Parathyroid adenoma (tissue), 2 donors: ENCODE data around the gene PHACTR2.
"Not testable (repeated sequence)": the region's sequence is repeated elsewhere in the genome, so short reads cannot be mapped to it uniquely, and the experiment has no call there.

Experiments
- H2AFZ ChIP-seq: fragments of 300-600 bp; sonication (generic); one replicate; pipeline ENCODE4 v1.7.0; 2017; ENCODE audit warnings: antibody characterized with exemption, mild to moderate bottlenecking
- H3K27ac ChIP-seq: fragments of 300-600 bp; sonication (generic); one replicate; pipeline ENCODE4 v1.7.0; 2017
- H3K27me3 ChIP-seq: fragments of 300-600 bp; sonication (generic); one replicate; pipeline ENCODE4 v1.7.0; 2017; ENCODE audit warnings: low read length; ENCODE audit not compliant: control insufficient read depth, insufficient read depth
- H3K36me3 ChIP-seq: fragments of 300-600 bp; sonication (generic); one replicate; pipeline ENCODE4 v1.7.0; 2017; ENCODE audit warnings: low read length; ENCODE audit not compliant: control insufficient read depth, insufficient read depth
- H3K4me1 ChIP-seq: fragments of 300-600 bp; sonication (generic); one replicate; pipeline ENCODE4 v1.7.0; 2017; ENCODE audit warnings: control low read depth
- H3K4me2 ChIP-seq: fragments of 300-600 bp; sonication (generic); one replicate; pipeline ENCODE4 v1.7.0; 2017; ENCODE audit warnings: low read length
- H3K4me3 ChIP-seq: fragments of 300-600 bp; sonication (generic); one replicate; pipeline ENCODE4 v1.7.0; 2017; ENCODE audit warnings: low read depth, low read length
- H3K79me2 ChIP-seq: fragments of 300-600 bp; sonication (generic); one replicate; pipeline ENCODE4 v1.7.0; 2017; ENCODE audit warnings: control low read depth
- H3K9ac ChIP-seq: fragments of 300-600 bp; sonication (generic); one replicate; pipeline ENCODE4 v1.7.0; 2017; ENCODE audit warnings: mild to moderate bottlenecking
- H3K9me3 ChIP-seq: fragments of 300-600 bp; sonication (generic); one replicate; pipeline ENCODE4 v1.7.0; 2017; ENCODE audit warnings: low read length; ENCODE audit not compliant: control insufficient read depth
- CTCF ChIP-seq: fragments of 300-600 bp; sonication (generic); IDR thresholded peaks from one replicate; pipeline ENCODE4 v1.7.0; 2017; ENCODE audit warnings: antibody characterized with exemption, mild to moderate bottlenecking
- donor health status: primary hyperparathyroidism.

Gene PHACTR2

GRCh38 chr6:143677891-143678791, at the start of gene PHACTR2:
Gene PHACTR2, plus strand, starts transcription at chr6:143677965. Its CDS starts 199 bp downstream, at chr6:143678164.
- Histone ChIP-seq H3K4me1 (peaks cover 7% of the 10 kb centered on the region), H3K4me3 (peak within 1 kb of the TSS; percentile 60), H3K9ac (no peak within 1 kb of the TSS)

DNA sequence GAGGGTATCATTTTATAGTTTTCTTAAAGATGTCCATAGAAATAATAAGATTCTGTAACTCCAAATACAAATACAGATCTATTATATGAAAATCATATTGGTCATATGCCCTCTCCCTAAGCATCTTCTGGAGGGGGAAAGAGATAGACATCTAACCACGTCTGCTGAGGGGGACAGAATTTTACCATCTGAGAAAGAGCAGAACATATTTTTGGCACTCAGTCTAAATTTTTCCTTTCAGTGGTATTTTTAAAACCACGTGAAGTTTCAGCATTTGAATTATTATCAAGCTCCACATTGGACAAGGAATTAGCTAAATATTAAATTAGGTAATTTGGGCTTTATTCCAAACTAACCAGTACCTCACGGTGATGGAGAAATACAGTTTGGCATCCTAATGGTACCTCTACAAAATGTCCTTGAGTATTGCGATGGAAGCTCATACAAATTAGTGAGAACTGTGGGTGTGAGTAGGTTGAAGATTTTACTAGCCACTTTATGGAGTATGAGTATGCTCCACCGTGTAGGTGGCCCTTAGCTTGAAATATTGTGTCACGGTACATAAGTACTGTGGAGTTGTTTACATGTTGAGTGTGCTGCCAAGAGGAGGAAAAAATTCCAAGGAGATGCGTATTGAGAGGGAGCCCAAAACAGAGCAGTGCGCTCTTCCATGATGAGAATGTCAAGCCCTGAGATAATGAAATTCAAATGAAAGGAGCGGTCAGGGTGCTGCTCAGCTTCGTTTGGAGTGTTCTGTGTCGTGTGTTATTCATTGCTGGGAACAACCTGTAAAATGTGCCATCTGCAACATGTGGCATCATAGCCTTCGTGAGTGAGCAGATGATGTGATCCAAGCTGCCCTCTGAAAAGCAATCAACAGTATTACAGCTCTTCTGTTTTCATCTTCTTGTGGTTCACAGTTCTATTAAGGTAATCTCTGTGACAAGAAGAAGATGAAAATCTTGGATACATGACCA, 48.4 kb upstream of the PHACTR2 start:
- H3K4me2 ChIP-seq: no peak overlapping the region
- peaks cover 45% of the 10 kb centered on the region for H3K79me2 ChIP-seq
- no peaks in the 10 kb centered on the region for H3K27me3 ChIP-seq
- H3K4me1 ChIP-seq: peaks cover 2% of the 10 kb centered on the region
- no peaks in the 10 kb centered on the region for H3K36me3 ChIP-seq
- H3K9me3 ChIP-seq: no peaks in the 10 kb centered on the region
- H2AFZ ChIP-seq: no peak overlapping the region
- H3K4me3 ChIP-seq: no peak overlapping the region
- H3K9ac ChIP-seq: no peak overlapping the region
- H3K27ac ChIP-seq: no peak overlapping the region
- TF ChIP-seq CTCF: no peak

More at GRCh38 chr6:143677891-143678791, at the start of gene PHACTR2:
- no peaks in the 10 kb centered on the region for H3K9me3 ChIP-seq
- no peak for TF ChIP-seq CTCF
- no peaks in the 10 kb centered on the region for H3K27me3 ChIP-seq
- peak within 1 kb of the TSS; percentile 63 for H3K27ac ChIP-seq
- H2AFZ ChIP-seq: peak within 1 kb of the TSS; percentile 9
- no peaks in the 10 kb centered on the region for H3K36me3 ChIP-seq
- peak within 1 kb of the TSS; percentile 69 for H3K4me2 ChIP-seq
- peaks cover 24% of the 10 kb centered on the region for H3K79me2 ChIP-seq

DNA sequence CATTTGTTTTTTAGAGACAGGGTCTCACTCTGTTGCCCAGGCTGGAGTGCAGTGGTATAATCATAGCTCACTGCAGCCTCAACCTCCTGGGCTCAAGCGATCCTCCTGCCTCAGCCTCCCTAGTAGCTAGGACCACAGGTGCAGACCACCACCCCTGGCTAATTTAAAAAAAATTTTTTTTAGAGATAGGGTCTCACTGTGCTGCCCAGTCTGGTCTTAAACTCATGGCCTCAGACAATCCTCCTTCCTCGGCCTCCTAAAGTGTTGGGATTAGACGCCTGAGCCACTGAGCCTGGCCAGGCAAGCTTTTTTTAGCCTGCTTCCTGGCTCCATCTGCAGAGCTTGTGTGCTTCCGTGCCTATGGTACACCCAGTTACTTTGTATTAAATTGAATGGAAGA, 46.6 kb upstream of the PHACTR2 start:
- H3K4me2 ChIP-seq, H3K4me3 ChIP-seq, H3K9ac ChIP-seq, H3K27me3 ChIP-seq, H3K9me3 ChIP-seq, H3K36me3 ChIP-seq, H3K27ac ChIP-seq, H2AFZ ChIP-seq, H3K4me1 ChIP-seq: not testable (repeated sequence)
- peaks cover 36% of the 10 kb centered on the region for H3K79me2 ChIP-seq

- H3K4me3 ChIP-seq: no peak overlapping the region
- no peak overlapping the region for H2AFZ ChIP-seq
- no peak for TF ChIP-seq CTCF
- H3K27ac ChIP-seq: no peak overlapping the region
- peaks cover 34% of the 10 kb centered on the region for H3K79me2 ChIP-seq
- no peaks in the 10 kb centered on the region for H3K9me3 ChIP-seq
- no peaks in the 10 kb centered on the region for H3K27me3 ChIP-seq
- no peaks in the 10 kb centered on the region for H3K36me3 ChIP-seq
- peaks cover 3% of the 10 kb centered on the region for H3K4me1 ChIP-seq
- H3K9ac ChIP-seq: no peak overlapping the region
- H3K4me2 ChIP-seq: no peak overlapping the region
Measured at GRCh38 chr6:143632894-143633293, 44.9 kb upstream of the PHACTR2 start.

DNA sequence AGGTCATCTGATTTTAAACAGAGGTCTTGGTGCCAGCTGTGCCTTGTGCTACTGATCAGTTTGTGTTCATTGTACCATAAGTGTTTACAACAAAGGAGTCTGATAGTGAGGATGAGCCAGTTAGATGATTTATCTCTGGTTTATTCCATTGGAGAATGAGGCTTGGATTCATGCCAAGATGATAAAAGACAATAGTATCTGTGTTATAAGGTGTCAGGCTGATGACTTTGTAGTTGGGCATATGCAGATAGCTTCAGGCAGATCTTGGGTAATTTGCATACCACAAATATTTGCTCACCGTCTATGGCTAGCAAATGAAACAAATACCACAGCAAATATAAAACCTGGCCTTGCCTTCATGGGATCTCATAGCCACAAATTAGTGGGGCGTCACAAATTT, 43.3 kb upstream of the PHACTR2 start:
- no peak overlapping the region for H3K4me3 ChIP-seq
- no peak for TF ChIP-seq CTCF
- H3K36me3 ChIP-seq: no peaks in the 10 kb centered on the region
- H3K9me3 ChIP-seq: no peaks in the 10 kb centered on the region
- H3K79me2 ChIP-seq: peaks cover 30% of the 10 kb centered on the region
- H3K4me1 ChIP-seq: peaks cover 3% of the 10 kb centered on the region
- no peaks in the 10 kb centered on the region for H3K27me3 ChIP-seq
- H3K9ac ChIP-seq: no peak overlapping the region
- H3K4me2 ChIP-seq: no peak overlapping the region
- H3K27ac ChIP-seq: no peak overlapping the region
- no peak overlapping the region for H2AFZ ChIP-seq
